Karpas-422 (cell line): ENCODE results near the gene TBC1D4. TPM values are rescaled to one million over a fixed set of nuclear protein-coding genes. Genes with fewer than 3 reads are reported as not detected.

Experiments used
- DNase-seq: peaks from one replicate; pipeline ENCODE4 v3.0.0-alpha.2; 2015
- H2AFZ ChIP-seq: fragments of 200-600 bp; sonication (generic); 2 replicates; pipeline ENCODE4 v1.6.1; 2014; ENCODE audit warnings: antibody characterized with exemption, low read length, mixed read lengths
- H3K27ac ChIP-seq: fragments of 200-600 bp; sonication (generic); 2 replicates; pipeline ENCODE4 v1.5.1; 2014; ENCODE audit warnings: mild to moderate bottlenecking, low read length, moderate library complexity
- H3K27me3 ChIP-seq: fragments of 200-600 bp; sonication (generic); 2 replicates; pipeline ENCODE4 v1.6.1; 2014; ENCODE audit warnings: low read length, mixed read lengths
- H3K36me3 ChIP-seq: fragments of 200-600 bp; sonication (generic); 2 replicates; pipeline ENCODE4 v1.6.1; 2014; ENCODE audit warnings: low read length, mixed read lengths; ENCODE audit not compliant: insufficient read depth
- H3K4me1 ChIP-seq: fragments of 200-600 bp; sonication (generic); 2 replicates; pipeline ENCODE4 v1.6.1; 2014; ENCODE audit warnings: mild to moderate bottlenecking, low read length, mixed read lengths
- H3K4me2 ChIP-seq: fragments of 200-600 bp; sonication (generic); 2 replicates; pipeline ENCODE4 v1.6.1; 2014; ENCODE audit warnings: low read length, low read depth, mild to moderate bottlenecking; ENCODE audit not compliant: poor library complexity, severe bottlenecking
- H3K4me3 ChIP-seq: fragments of 200-600 bp; sonication (generic); 2 replicates; pipeline ENCODE4 v1.5.1; 2014; ENCODE audit warnings: mild to moderate bottlenecking, antibody characterized with exemption, low read length, mixed read lengths
- H3K79me2 ChIP-seq: fragments of 200-600 bp; sonication (generic); 2 replicates; pipeline ENCODE4 v1.6.1; 2014; ENCODE audit warnings: mild to moderate bottlenecking, low read length, mixed read lengths
- H3K9ac ChIP-seq: fragments of 200-600 bp; sonication (generic); 2 replicates; pipeline ENCODE4 v1.6.0; 2014; ENCODE audit warnings: low read length
- H3K9me2 ChIP-seq: fragments of 200-600 bp; sonication (generic), shearing (Covaris generic); replicated peaks from 2 replicates; pipeline ENCODE4 v1.6.0; 2014; ENCODE audit warnings: mild to moderate bottlenecking, low read length, moderate library complexity; ENCODE audit not compliant: insufficient read depth
- H3K9me3 ChIP-seq: fragments of 300-700, 200-600 bp; sonication (generic); 2 replicates; pipeline ENCODE4 v1.6.1; 2014; ENCODE audit warnings: low read length, mixed read lengths
- H4K20me1 ChIP-seq: fragments of 200-600 bp; sonication (generic); 2 replicates; pipeline ENCODE4 v1.6.1; 2014; ENCODE audit warnings: mild to moderate bottlenecking, antibody characterized with exemption, low read length, low read depth; ENCODE audit not compliant: insufficient read depth
- total RNA-seq: library from RNA; depleted of rRNA; stranded (reverse); fragments of >200 nt; shearing (Covaris generic); gene quantifications from 2 replicates; pipeline ENCODE4 v1.2.3, GENCODE V29; 2014; ENCODE audit warnings: low replicate concordance

Gene TBC1D4
- total RNA-seq, 1 experiment from 2014 or later = 4.0 TPM

DNA sequence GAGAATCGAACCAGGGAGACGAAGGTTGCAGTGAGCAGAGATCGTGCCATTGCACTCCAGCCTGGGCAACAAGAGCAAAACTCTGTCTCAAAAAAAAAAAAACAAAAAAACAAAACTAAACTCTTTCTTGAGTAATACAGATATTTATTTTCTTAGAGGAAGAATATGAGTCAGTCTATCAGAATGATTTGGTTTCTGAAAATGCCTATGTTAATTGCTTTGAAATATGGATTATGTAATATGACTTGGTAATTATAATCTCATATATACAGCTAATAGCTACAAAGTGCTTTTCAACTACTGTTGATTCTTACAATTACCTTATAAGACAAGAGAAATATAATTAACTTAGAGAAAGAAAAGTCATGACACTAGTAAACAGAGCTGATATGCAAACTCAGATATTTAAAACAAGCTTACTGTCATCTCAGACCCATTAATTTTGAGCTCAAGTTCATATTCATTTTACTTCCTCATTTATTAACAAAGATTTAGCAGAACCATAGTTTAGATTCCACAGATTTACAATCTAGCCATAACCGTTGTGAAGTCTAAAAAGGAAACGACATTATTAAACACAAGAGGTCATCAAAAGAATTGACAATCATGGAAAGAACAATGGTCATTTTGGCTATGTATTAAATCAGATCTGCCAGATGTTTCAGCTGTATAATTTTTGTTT, 88.0 kb downstream of the TBC1D4 start:
- peak; percentile 50 for DNase-seq
- Histone ChIP-seq H3K9me2 (no peaks in the 10 kb centered on the region), H3K4me2 (peak overlapping the region; percentile 34), H3K9me3 (no peaks in the 10 kb centered on the region), H3K79me2 (no peaks in the 10 kb centered on the region), H3K9ac (no peak overlapping the region), H3K36me3 (no peaks in the 10 kb centered on the region), H4K20me1 (no peaks in the 10 kb centered on the region), H2AFZ (no peak overlapping the region), H3K27me3 (no peaks in the 10 kb centered on the region), H3K27ac (peak overlapping the region; percentile 26; the same call in 1 of the 2 replicates), H3K4me3 (no peak overlapping the region), H3K4me1 (peaks cover 12% of the 10 kb centered on the region)

DNA sequence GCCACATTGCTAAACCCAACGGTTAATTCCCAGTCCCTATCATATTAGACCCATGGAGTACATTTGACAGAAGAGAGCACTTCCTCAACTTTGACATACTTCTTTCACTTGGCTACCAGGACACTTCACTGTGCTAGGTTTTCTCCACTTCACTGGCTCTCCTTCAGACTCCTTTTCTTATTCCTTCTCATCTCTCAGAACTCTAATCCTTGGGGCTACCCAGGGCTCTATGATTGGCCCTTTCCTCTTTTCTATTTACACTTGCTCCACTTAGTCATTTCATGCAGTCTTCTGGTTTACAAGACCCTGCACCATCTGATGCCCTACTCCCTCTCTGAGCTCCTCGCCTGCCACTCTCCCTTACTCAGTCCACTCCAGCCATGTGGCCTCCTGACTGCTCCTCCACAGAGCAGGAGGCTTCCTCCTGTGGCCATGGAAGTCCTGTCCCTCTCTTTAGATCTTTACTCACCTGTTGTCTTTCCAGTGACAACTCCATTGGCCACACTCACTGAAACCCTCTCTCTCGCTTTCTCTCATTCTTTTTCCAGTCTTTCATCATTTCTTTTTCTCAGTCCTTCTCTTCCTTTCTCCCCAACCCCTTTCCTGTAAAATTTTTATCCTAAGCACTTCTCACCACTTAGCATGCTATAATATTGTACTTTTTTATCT, 90.4 kb downstream of the TBC1D4 start:
- no peaks in the 10 kb centered on the region for H3K9me2 ChIP-seq
- no peaks in the 10 kb centered on the region for H3K9me3 ChIP-seq
- no peak for DNase-seq

DNA sequence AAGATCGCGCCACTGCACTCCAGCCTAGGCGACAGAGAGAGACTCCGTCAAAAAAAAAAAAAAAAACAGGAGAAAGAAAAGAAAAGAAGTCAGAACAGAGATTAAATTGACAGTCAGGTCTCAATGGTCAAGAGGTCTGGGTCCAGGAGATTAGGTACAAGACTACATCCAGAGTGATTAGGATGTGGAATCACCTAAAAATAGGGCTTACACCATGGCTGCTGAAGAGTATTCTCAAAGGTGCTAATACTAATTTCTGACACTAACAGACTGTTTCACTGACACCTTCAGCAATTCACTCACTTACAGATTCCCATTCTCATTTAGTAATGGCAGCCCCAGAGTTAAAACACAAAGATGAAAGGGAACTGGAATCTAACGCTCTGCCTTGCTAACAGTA, 91.7 kb downstream of the TBC1D4 start:
- Histone ChIP-seq H3K9ac (no peak overlapping the region), H3K9me3 (no peaks in the 10 kb centered on the region), H3K4me3 (no peak overlapping the region), H3K4me1 (peaks cover 38% of the 10 kb centered on the region), H3K9me2 (no peaks in the 10 kb centered on the region), H3K27ac (no peak overlapping the region), H3K4me2 (no peak overlapping the region), H3K36me3 (no peaks in the 10 kb centered on the region), H3K79me2 (no peaks in the 10 kb centered on the region), H3K27me3 (no peaks in the 10 kb centered on the region), H4K20me1 (no peaks in the 10 kb centered on the region), H2AFZ (no peak overlapping the region)
- DNase-seq = no peak

More for the DNA sequence above, 90.4 kb downstream of the TBC1D4 start:
- H2AFZ ChIP-seq = no peak overlapping the region
- no peak overlapping the region for H3K9ac ChIP-seq
- no peaks in the 10 kb centered on the region for H3K36me3 ChIP-seq
- H3K4me3 ChIP-seq = no peak overlapping the region
- H3K4me2 ChIP-seq = no peak overlapping the region
- no peak overlapping the region for H3K27ac ChIP-seq
- H3K4me1 ChIP-seq = peaks cover 29% of the 10 kb centered on the region
- H3K27me3 ChIP-seq = no peaks in the 10 kb centered on the region
- H4K20me1 ChIP-seq = no peaks in the 10 kb centered on the region
- H3K79me2 ChIP-seq = no peaks in the 10 kb centered on the region

DNA sequence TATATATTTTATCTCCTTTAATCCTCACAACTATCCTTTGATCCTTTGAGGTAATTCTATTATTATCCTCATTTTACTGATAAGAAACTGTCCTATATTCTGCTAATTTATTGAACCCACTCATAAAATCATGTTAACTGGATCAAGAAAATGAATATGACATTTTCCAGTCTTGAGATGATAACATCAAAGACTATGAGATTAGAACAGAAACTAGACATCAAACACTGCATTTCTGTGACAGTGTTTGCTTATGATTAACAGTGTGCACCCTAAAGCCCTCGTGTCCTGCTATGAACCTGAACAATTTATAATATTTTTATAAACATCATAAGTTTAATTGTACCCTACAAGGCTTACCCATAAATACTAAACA, 96.3 kb downstream of the TBC1D4 start:
- H3K36me3 ChIP-seq = no peaks in the 10 kb centered on the region
- no peaks in the 10 kb centered on the region for H3K9me2 ChIP-seq
- H3K4me2 ChIP-seq = no peak overlapping the region
- H3K9me3 ChIP-seq = no peaks in the 10 kb centered on the region
- H4K20me1 ChIP-seq = no peaks in the 10 kb centered on the region
- H3K4me1 ChIP-seq = peaks cover 33% of the 10 kb centered on the region
- DNase-seq = no peak
- no peaks in the 10 kb centered on the region for H3K27me3 ChIP-seq
- H3K79me2 ChIP-seq = no peaks in the 10 kb centered on the region
- H3K4me3 ChIP-seq = no peak overlapping the region
- no peak overlapping the region for H3K9ac ChIP-seq
- no peak overlapping the region for H2AFZ ChIP-seq
- H3K27ac ChIP-seq = peak overlapping the region; percentile 45

DNA sequence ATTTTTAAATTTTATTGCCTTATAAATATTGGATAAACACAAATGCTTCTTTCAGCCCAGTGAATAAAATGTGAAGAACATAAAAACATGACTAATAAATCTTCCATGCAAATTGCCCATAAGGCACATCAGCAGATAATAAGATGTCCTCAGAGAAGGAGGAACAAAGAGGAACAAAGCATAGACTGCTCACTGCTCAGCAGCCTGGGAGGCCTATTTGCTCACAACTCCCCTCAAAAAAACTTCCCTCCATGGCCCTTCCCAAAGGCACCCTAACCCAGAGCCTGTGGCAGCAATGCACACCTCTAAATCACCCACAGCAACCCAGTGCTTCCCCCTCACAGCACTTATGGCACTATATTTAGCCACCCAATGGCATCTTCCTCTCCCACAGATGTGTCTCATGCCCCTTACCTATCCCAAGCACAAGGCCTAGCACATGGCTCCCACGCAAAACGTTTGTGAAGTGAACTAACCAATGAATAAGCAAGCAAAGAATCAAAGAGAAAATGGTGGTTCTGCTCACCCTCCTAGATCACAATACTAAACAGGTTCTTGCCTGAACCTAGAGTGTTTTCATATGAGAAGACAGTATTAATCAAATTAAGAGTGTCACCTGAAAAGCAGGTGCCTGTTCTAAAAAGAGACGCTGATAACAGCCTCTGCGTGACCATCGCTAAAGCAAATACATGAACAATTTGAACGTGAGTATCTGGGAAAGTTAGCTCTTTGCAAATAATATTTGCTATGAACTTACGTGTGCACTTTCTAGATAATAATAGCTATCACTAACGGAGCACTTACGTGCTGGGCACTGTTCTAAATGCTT, 96.9 kb downstream of the TBC1D4 start:
- H3K36me3 ChIP-seq = no peaks in the 10 kb centered on the region
- DNase-seq = no peak
- peak overlapping the region; percentile 45 for H3K27ac ChIP-seq
- H3K4me2 ChIP-seq = no peak overlapping the region
- no peaks in the 10 kb centered on the region for H3K9me3 ChIP-seq
- no peak overlapping the region for H3K9ac ChIP-seq
- H3K4me3 ChIP-seq = no peak overlapping the region
- no peaks in the 10 kb centered on the region for H3K79me2 ChIP-seq
- no peak overlapping the region for H2AFZ ChIP-seq
- no peaks in the 10 kb centered on the region for H3K27me3 ChIP-seq
- no peaks in the 10 kb centered on the region for H3K9me2 ChIP-seq
- H3K4me1 ChIP-seq = peaks cover 33% of the 10 kb centered on the region
- no peaks in the 10 kb centered on the region for H4K20me1 ChIP-seq

DNA sequence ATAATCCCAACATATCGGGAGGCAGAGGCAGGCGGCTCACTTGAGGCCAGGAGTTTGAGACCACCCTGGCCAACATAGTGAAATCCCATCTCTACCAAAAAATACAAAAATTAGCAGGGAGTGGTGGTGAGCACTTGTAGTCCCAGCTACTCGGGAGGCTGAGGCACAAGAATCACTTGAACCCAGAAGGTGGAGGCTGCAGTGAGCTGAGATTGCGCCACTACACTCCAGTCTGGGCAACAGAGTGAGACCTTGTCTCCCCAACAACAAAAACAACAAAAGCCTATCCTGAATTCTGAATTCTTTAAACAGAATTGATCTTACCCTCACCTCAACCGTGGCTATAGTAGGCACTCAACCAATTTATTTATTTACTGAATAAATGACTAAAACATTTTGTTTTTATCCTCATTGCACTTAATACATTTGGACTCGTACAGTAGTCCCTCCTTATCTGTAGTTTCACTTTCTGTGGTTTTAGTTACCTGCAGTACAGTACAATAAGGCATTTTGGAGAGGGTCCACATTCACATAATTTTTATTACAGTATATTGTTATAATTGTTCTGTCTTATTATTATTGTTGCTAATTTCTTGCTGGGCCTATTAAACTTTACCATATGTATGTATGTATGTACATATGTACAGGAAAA, 98.8 kb downstream of the TBC1D4 start:
- no peak for DNase-seq
- Histone ChIP-seq H3K4me1 (peaks cover 27% of the 10 kb centered on the region), H4K20me1 (no peaks in the 10 kb centered on the region), H3K9me3 (no peaks in the 10 kb centered on the region), H3K4me2 (no peak overlapping the region), H3K9ac (no peak overlapping the region), H3K27me3 (no peaks in the 10 kb centered on the region), H2AFZ (no peak overlapping the region), H3K79me2 (no peaks in the 10 kb centered on the region), H3K4me3 (no peak overlapping the region), H3K27ac (no peak overlapping the region), H3K9me2 (no peaks in the 10 kb centered on the region), H3K36me3 (no peaks in the 10 kb centered on the region)

DNA sequence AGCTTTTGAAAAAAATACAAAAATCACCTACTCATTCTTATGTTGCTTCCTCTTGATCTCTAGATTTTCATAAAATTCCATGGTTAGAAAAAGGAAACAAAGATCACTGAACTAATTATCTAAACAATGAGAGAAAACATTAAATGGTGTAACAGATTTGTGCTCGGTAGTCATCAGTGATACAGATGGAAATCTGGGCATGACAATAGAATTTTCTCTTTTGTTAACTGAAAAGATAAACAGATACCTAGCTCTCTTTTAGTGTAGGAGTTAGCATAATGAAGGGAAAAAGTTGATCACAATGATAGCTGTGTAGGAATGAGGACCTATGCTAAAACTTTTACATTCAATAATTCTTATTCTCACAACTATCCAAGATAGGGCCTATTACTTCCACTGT, 103.7 kb downstream of the TBC1D4 start:
- Histone ChIP-seq H3K27ac (no peak overlapping the region), H3K9ac (no peak overlapping the region), H3K4me1 (no peaks in the 10 kb centered on the region), H3K27me3 (no peaks in the 10 kb centered on the region), H3K4me3 (no peak overlapping the region), H3K79me2 (no peaks in the 10 kb centered on the region), H3K9me2 (no peaks in the 10 kb centered on the region), H3K36me3 (no peaks in the 10 kb centered on the region), H3K4me2 (no peak overlapping the region), H4K20me1 (no peaks in the 10 kb centered on the region), H2AFZ (no peak overlapping the region), H3K9me3 (no peaks in the 10 kb centered on the region)
- DNase-seq = no peak
